ENCODE results near the gene CDC14A.

- TF ChIP-seq CTCF (IDR thresholded peaks at IDR 0.05; ENCODE audit: low read depth, low read length, poor library complexity, severe bottlenecking), result no peak
- no peak for TF ChIP-seq EZH2phosphoT487 (IDR thresholded peaks at IDR 0.05; ENCODE audit: borderline replicate concordance, low read length)
These were observed 159.5 kb downstream of the CDC14A start for GRCh38 chr1:100511773-100512172.

Data from DOHH2 (cell line).